NCI-H82 treated with DMSO at 0.1 percent for 48 hours (cell line): ENCODE results near the gene PLXNA3.
A peak's percentile ranks its signal among the peaks of the same experiment; 100 is the strongest.

Experiments used
- DNase-seq: peaks from one replicate; lab custom pipeline; 2025; ENCODE audit not compliant: unreplicated experiment; lab: John Stamatoyannopoulos, UW

The PLXNA3 gene

GRCh38 chrX:154458954-154459778 is 1.1 kb downstream of the PLXNA3 start:
- DNase-seq: no peak

DNA sequence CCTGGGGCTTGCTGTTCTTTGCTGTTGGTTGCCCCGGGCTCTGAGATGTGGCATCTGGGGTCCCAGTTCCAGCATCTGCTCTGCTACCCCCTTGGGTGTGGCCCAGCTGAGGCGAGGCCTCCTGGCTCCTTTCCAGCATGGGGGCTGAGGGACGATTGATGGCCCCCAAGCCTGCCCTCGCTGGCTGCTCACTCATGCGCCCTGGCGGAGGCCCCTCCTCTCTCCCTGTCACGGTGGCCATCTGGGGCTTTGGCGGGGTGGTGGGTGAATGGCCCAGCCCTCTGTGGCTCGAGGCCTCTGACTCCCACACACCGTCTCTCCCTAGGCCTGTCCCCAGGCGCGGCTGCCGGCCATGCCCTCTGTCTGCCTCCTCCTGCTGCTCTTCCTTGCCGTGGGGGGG is 1.8 kb downstream of the PLXNA3 start:
- peak; percentile 13 for DNase-seq

- no peak for DNase-seq
These were observed 2.2 kb downstream of the PLXNA3 start for GRCh38 chrX:154460326-154460725.

- DNase-seq: no peak
These were observed 4.3 kb downstream of the PLXNA3 start for GRCh38 chrX:154462396-154462795.

DNA sequence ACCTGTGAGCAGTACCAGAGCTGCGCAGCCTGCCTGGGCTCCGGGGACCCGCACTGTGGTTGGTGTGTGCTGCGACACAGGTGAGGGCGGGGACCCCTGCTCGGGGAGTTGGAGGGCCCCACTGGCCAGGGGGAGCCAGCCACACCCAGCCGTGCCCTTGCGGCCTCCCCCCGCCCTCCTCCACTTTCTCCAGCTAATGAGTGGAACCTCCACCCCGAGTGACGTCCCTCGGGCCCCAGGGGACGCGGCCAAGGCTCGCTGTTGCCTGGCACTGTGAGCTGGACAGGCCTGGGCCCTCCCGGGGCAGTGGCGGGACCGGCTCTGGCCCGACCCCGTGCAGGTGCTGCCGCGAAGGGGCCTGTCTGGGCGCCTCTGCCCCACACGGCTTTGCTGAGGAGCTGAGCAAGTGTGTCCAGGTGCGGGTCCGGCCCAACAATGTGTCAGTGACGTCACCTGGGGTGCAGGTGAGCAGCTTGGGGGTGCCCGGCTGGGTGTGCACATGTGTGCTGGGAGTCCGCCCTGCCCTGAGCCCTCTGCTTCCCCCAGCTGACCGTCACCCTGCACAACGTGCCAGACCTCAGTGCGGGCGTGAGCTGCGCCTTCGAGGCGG is 5.6 kb downstream of the PLXNA3 start:
- DNase-seq: no peak

DNA sequence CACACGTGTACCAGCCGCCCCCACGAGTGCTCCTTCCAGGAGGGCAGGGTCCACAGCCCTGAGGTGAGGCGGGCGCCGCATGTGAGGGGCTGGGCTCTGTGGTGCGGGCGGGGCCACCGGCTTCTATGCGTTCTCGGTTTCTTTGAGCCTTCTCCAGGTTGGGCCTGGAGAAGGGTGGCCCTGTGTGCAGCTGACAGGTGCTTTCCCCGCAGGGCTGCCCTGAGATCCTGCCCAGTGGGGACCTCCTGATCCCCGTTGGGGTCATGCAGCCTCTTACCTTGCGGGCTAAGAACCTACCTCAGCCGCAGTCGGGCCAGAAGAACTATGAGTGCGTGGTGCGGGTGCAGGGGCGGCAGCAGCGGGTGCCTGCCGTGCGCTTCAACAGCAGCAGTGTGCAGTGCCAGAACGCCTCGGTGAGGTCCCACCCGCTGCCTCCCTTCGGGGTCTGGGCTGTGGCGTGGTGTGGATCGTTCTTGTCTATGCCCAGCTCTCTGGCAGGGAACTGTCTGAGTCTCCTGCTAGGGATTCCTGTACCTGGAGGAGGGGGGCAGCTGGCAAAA is 6.8 kb downstream of the PLXNA3 start:
- DNase-seq: no peak

DNA sequence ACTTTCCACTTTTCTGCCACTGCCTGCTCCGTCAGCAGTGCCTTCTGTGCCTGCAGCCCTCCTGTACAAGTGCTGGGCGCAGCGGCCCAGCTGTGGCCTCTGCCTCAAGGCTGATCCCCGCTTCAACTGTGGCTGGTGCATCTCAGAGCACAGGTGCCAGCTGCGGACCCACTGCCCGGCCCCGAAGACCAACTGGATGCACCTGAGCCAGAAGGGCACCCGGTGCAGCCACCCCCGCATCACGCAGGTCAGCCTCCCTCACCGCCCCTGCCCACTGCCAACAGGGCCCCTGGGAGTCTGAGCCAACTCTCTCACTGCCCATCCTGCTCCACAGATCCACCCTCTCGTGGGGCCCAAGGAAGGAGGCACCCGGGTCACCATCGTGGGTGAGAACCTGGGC is 7.5 kb downstream of the PLXNA3 start:
- DNase-seq: no peak

DNA sequence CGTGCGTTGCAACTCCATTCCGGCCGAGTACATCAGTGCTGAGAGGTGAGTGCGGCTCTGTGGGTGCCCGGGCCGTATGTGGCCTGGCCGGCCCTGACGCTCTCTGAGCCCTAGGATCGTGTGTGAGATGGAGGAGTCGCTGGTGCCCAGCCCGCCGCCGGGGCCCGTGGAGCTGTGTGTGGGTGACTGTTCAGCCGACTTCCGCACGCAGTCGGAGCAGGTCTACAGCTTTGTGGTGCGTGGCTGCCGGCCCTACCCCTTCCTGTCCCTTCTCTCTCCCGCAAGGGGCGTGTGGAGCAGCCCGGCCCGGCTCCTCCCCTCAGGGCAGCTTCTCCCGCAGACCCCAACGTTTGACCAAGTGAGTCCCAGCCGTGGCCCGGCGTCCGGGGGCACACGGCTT is 8.0 kb downstream of the PLXNA3 start:
- DNase-seq: no peak

DNA sequence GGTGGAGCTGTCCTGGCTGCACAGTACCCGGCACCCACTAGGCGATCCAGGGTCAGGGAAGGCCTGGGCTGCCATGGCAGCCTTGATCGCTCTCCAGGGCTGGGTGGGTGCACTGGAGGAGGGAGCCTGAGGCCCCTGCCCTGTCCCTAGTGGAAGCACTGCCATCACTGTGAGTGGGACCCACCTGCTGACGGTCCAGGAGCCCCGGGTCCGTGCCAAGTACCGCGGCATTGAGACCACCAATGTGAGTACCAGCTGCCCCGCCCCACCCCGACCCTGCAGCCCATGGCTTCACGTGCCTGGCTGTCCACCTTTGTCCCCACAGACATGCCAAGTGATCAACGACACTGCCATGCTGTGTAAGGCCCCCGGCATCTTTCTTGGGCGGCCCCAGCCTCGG is 8.8 kb downstream of the PLXNA3 start:
- no peak for DNase-seq

DNA sequence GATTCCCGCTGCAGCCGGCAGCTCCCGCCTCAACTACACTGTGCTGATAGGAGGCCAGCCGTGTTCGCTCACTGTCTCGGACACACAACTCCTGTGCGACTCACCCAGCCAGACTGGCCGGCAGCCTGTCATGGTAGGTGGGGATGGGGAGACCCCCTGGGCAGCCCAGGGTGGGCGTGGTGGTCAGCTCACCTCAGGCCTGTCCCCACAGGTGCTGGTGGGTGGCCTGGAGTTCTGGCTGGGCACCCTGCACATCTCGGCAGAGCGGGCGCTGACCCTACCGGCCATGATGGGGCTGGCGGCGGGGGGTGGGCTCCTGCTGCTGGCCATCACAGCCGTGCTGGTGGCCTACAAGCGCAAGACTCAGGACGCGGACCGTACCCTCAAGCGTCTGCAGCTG is 9.5 kb downstream of the PLXNA3 start:
- DNase-seq: no peak

GRCh38 chrX:154468217-154468616 is 10.1 kb downstream of the PLXNA3 start:
- no peak for DNase-seq

- no peak for DNase-seq
These were observed 11.0 kb downstream of the PLXNA3 start for GRCh38 chrX:154469114-154469513.

DNA sequence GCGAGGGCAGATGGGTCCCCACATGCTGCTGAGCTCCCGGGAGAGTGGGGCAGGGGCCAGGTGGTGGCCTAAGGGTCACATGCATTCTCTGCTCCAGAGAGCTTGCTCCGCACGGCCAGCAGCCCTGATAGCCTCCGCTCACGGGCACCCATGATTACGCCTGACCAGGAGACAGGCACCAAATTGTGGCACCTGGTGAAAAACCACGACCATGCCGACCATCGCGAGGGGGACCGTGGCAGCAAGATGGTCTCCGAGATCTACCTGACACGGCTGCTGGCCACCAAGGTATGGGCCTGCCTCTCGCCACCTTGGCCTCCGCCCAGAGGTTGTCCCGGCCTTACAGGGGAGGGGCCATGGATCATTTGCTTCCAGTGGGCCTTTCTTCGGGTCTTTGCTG is 11.8 kb downstream of the PLXNA3 start:
- no peak for DNase-seq

DNA sequence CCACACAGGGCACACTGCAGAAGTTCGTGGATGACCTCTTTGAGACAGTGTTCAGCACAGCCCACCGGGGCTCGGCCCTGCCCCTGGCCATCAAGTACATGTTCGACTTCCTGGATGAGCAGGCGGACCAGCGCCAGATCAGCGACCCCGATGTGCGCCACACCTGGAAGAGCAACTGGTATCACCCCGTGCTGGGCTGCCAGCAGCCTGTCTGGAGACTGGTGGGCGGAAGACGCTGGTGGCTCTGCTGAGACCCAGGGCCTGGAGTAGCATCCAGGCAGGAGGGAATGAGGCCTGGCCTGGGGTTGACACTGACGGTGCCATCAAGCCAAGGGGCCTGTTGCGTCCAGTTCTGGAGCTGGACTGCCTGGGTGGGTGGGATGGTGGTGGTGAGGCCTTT is 12.4 kb downstream of the PLXNA3 start:
- no peak for DNase-seq

- DNase-seq: no peak
These were observed 13.0 kb downstream of the PLXNA3 start for GRCh38 chrX:154470914-154471568.

GRCh38 chrX:154471839-154472684 is 14.0 kb downstream of the PLXNA3 start:
- DNase-seq: no peak

- DNase-seq: no peak
These were observed 14.9 kb downstream of the PLXNA3 start for GRCh38 chrX:154472685-154473632.

DNA sequence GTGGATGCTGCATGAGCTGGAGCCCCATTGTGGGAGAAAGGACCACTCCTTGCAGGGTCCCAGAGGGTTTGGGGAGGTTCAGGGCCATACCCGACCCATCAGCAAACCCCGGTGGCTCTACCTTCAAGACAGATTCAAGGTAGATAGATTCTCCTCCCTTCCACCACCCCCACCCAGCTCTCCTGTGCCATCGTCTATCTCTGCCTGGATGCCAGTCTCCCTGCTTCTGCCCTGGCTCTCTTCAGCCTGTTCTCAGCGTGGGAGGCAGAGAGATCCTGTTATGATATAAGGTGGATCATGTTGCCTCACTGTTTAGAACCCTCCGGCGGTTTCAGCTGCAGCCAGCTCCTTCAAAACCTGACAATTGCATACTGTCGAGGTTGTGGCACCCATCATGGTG is 15.6 kb downstream of the PLXNA3 start:
- DNase-seq: no peak

DNA sequence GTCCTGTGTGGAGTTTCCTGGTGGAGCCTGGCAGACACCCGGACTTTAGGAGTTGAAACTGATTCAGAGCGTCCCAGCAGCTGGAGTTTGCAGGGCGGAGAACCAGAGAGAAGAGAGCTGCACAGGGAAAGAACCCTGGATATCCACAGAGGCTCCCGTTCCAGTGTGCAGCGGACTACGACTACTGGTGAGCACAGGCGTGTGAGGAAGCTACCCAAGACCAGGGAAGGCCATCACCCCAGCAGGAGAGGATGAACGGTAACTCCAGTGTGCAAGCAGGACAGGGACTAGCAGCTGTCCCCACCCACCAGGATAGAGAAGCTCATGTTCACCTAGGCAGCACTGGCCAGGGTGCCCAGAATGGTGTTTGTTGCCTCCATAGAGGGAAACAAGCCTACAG is 18.7 kb downstream of the PLXNA3 start:
- no peak for DNase-seq

- no peak for DNase-seq
These were observed 19.9 kb downstream of the PLXNA3 start for GRCh38 chrX:154477891-154478477.
